K562 (cell line): ENCODE measurements around the gene ZNF768. TPM values are rescaled to one million over a fixed set of nuclear protein-coding genes. Genes with fewer than 3 reads are reported as not detected.
A peak's percentile ranks its signal among the peaks of the same experiment; 100 is the strongest.

Source experiments
- ATAC-seq: fragments of 200-7000 bp; cut with Tn5 transposase; 3 replicates; pipeline ENCODE4 v1.9.1; 2020; ENCODE audit warnings: moderate library complexity
- BruUV-seq: library from RNA; stranded (reverse); fragments of 400-500 nt; replicated peaks from 2 replicates; lab custom pipeline; 2021; lab: Mats Ljungman, UMichigan
- CTCF ChIA-PET: fragments of 300-600 bp; formaldehyde crosslinking; extraction: SDS; loops from one replicate; lab custom pipeline; 2021; ENCODE audit warnings: low intra/inter-chr PET ratio; lab: Yijun Ruan, JAX
- POLR2A ChIA-PET: fragments of 300-600, 350-650 bp; sonication (Branson Sonifier 250); formaldehyde crosslinking; extraction: SDS; loops from one replicate; lab custom pipeline; 2021; ENCODE audit warnings: antibody characterized with exemption, inconsistent platforms; lab: Yijun Ruan, JAX
- DNase-seq, 4 experiments: peaks; one replicate each; pipeline versions ENCODE4 v3.0.0 to v3.0.0-alpha.2; 2011 to 2018; ENCODE audit warnings: low spot score in 3 of 4, mixed read lengths in 3 of 4; ENCODE audit errors: extremely low read depth in 1 of 4
- FAIRE-seq: peaks from 2 replicates; lab custom pipeline; 2011; peaks lifted over from hg19 to GRCh38; lab: Jason Lieb, UNC
- H2AFZ ChIP-seq: 2 replicates; pipeline ENCODE4 v1.6.0; 2011; ENCODE audit warnings: low read depth, low read length, control low read depth, inconsistent platforms
- H3K27ac ChIP-seq: fragments of 200-600 bp; 3 replicates; pipeline ENCODE4 v1.8.0; 2011; ENCODE audit warnings: low read depth, mild to moderate bottlenecking, control low read depth, inconsistent platforms, low read length, moderate library complexity, mixed read lengths; ENCODE audit errors: extremely low read depth
- H3K27me3 ChIP-seq, 2 experiments: fragments of 300-600 bp in 1 of 2; 2 replicates in 1 of 2; 3 replicates in 1 of 2; pipeline versions ENCODE4 v1.6.0 to v1.8.0; 2011; ENCODE audit warnings: inconsistent platforms in 2 of 2, low read length in 2 of 2, mild to moderate bottlenecking in 1 of 2, mixed read lengths in 1 of 2, moderate library complexity in 1 of 2; ENCODE audit not compliant: control insufficient read depth in 2 of 2, insufficient read depth in 2 of 2
- H3K36me3 ChIP-seq: fragments of 300-600 bp; 3 replicates; pipeline ENCODE4 v1.8.0; 2011; ENCODE audit warnings: mild to moderate bottlenecking, low read length, inconsistent platforms; ENCODE audit not compliant: control insufficient read depth, insufficient read depth
- H3K4me1 ChIP-seq, 2 experiments: fragments of 200-600 bp in 1 of 2; replicated peaks in 1 of 2; 2 replicates in 1 of 2; 3 replicates in 1 of 2; pipeline versions ENCODE4 v1.5.1 to v1.8.0; 2011; ENCODE audit warnings: inconsistent platforms in 2 of 2, low read length in 2 of 2, mild to moderate bottlenecking in 1 of 2, mixed read lengths in 1 of 2, moderate library complexity in 1 of 2; ENCODE audit not compliant: control insufficient read depth in 2 of 2, insufficient read depth in 2 of 2
- H3K4me2 ChIP-seq: 2 replicates; pipeline ENCODE4 v1.6.1; 2011; ENCODE audit warnings: low read length, control low read depth, inconsistent platforms, mixed read lengths; ENCODE audit not compliant: insufficient read depth
- H3K4me3 ChIP-seq: fragments of 200-600 bp; sonication (generic), shearing (Covaris generic); 2 replicates; pipeline ENCODE4 v1.5.1; 2016; ENCODE audit warnings: control low read depth, inconsistent platforms
- H3K79me2 ChIP-seq: fragments of 200-600 bp; 3 replicates; pipeline ENCODE4 v1.8.0; 2011; ENCODE audit warnings: low read length, inconsistent platforms; ENCODE audit not compliant: control insufficient read depth, insufficient read depth
- H3K9ac ChIP-seq, 2 experiments: 2 replicates each; pipeline versions ENCODE4 v1.6.0 to v1.6.1; 2011; ENCODE audit warnings: low read depth in 2 of 2, low read length in 2 of 2, control low read depth in 1 of 2, inconsistent platforms in 1 of 2, mild to moderate bottlenecking in 1 of 2, mixed read lengths in 1 of 2; ENCODE audit not compliant: insufficient read depth in 1 of 2
- H3K9me1 ChIP-seq: one replicate; pipeline ENCODE4 v1.6.0; 2011; ENCODE audit warnings: inconsistent platforms, mild to moderate bottlenecking, low read length, moderate library complexity; ENCODE audit not compliant: control insufficient read depth, insufficient read depth
- H3K9me3 ChIP-seq: replicated peaks from 2 replicates; pipeline ENCODE4 v1.5.1; 2011; ENCODE audit warnings: low read depth, low read length, inconsistent platforms; ENCODE audit not compliant: control insufficient read depth, insufficient read depth
- H4K20me1 ChIP-seq: replicated peaks from 2 replicates; pipeline ENCODE4 v1.6.1; 2011; ENCODE audit warnings: low read length, inconsistent platforms, mixed read lengths; ENCODE audit not compliant: control insufficient read depth, insufficient read depth
- BCOR ChIP-seq: fragments of 450-650 bp; IDR thresholded peaks from 2 replicates; pipeline ENCODE4 v1.6.1; 2016
- CBFA2T3 ChIP-seq: fragments of 450-650 bp; IDR thresholded peaks from 2 replicates; pipeline ENCODE4 v1.6.1; 2017
- KDM1A ChIP-seq, 2 experiments: fragments of 450-650 bp; IDR thresholded peaks; 2 replicates each; pipeline ENCODE4 v1.6.1; 2016; ENCODE audit warnings: mild to moderate bottlenecking in 2 of 2
- NONO ChIP-seq, 2 experiments: fragments of 200-400 bp in 1 of 2; fragments of 450-650 bp in 1 of 2; formaldehyde crosslinking in 1 of 2; IDR thresholded peaks; 2 replicates each; pipeline ENCODE4 v1.6.1; 2017; ENCODE audit warnings: low read depth in 2 of 2, mild to moderate bottlenecking in 2 of 2, moderate library complexity in 2 of 2, low read length in 1 of 2
- RBM25 ChIP-seq: fragments of 200-400 bp; formaldehyde crosslinking; IDR thresholded peaks from 2 replicates; pipeline ENCODE4 v1.6.1; 2018; ENCODE audit warnings: low read length, low read depth, moderate library complexity; ENCODE audit not compliant: severe bottlenecking
- RCOR1 ChIP-seq, 2 experiments: IDR thresholded peaks; 2 replicates each; pipeline ENCODE4 v1.6.1; 2012; ENCODE audit warnings: low read depth in 2 of 2, low read length in 2 of 2, borderline replicate concordance in 1 of 2, improper control_type of control experiment in 1 of 2
- SMARCA5 ChIP-seq: fragments of 450-650 bp; IDR thresholded peaks from 2 replicates; pipeline ENCODE4 v1.6.1; 2016
- ZFP36 ChIP-seq: fragments of 150-350 bp; IDR thresholded peaks from 2 replicates; pipeline ENCODE4 v1.6.1; 2018; ENCODE audit warnings: low read length, low read depth; ENCODE audit not compliant: partially characterized antibody
- ZZZ3 ChIP-seq: fragments of 450-650 bp; IDR thresholded peaks from 2 replicates; pipeline ENCODE4 v1.6.1; 2016; ENCODE audit warnings: antibody characterized with exemption, mild to moderate bottlenecking, moderate library complexity
- WGBS: fragments of 100-300 bp; shearing (Covaris generic); methylation state at CpG from one replicate; pipeline ENCODE4 v1.1.6; 2016; ENCODE audit warnings: low coverage, mixed read lengths; ENCODE audit not compliant: insufficient coverage; ENCODE audit errors: missing lambda C conversion rate; 5-methylcytosine and 5-hydroxymethylcytosine counted together
- in situ Hi-C: fragments of 300-500 bp; cut with MboI; formaldehyde crosslinking; loops from 4 replicates; pipeline ENCODE4 v1.15.0; 2018; ENCODE audit warnings: inconsistent platforms, mixed read lengths
- intact Hi-C: fragments of 100-400 bp; cut with micrococcal nuclease; formaldehyde crosslinking; loops from 2 replicates; pipeline ENCODE4 v1.14.2; 2022
- polyA plus RNA-seq, 8 experiments: library from polyadenylated mRNA; depleted of rRNA in 4 of 8; stranded (reverse) in 5 of 8; unstranded in 3 of 8; fragments of >200 nt; fragmentation: Nextera tagmentation in 2 of 8; fragmentation: Illumina TruSeq in 1 of 8; extraction: Ambion mirVana in 2 of 8; extraction: Trizol in 1 of 8; gene quantifications; 2 replicates each; pipeline versions ENCODE4 v1.2.1 to v1.2.3, GENCODE V29; 2011 to 2014; ENCODE audit warnings: inconsistent platforms in 1 of 8, missing spikeins in 1 of 8
- total RNA-seq, 7 experiments: library from RNA; depleted of rRNA in 6 of 7; stranded (reverse); fragments of >200 nt in 6 of 7; fragmentation: Illumina TruSeq in 2 of 7; extraction: Trizol in 2 of 7; gene quantifications; 2 replicates each; pipeline versions ENCODE4 v1.2.1 to v1.2.3, GENCODE V29; 2011 to 2021; ENCODE audit warnings: low replicate concordance in 1 of 7
- TF ChIP-seq, protein P1 (sequence below): fragments of 450-650 bp; formaldehyde crosslinking; IDR thresholded peaks from 2 replicates; pipeline ENCODE4 v1.4.0; 2020; ENCODE audit warnings: mild to moderate bottlenecking, moderate library complexity

The ZNF768 gene
- total and polyA plus RNA-seq, 9 of the 15 experiments (the other 6 are each of a cell fraction or from before 2014, with no cell fraction given): 0.13 to 50.7 (median 26.9) TPM

DNA sequence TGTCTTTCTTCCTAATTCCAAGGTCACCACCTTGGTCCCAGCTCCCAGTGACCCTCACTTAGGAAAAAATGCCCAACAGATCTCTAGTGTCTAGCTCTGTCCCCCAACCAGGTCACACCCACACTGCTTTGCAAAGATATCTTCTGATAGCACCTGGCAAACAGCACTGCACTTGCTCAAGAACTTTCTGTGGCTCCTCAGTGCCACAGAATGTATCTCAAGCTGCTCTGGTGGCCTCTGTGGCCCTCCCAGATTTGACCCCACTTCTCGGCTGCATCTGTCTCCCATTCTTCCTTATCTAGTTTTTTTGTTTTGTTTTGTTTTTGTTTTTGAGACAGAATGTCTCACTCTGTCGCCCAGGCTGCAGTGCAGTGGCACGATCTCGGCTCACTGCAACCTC, 40.2 kb upstream of the ZNF768 start:
- ChIA-PET CTCF (no interaction called here), POLR2A (interaction anchor here (0.8 to 1.7 kb wide), 8 partner anchors 9 to 137 kb away, joined by 3 to 9 read pairs (median 4); partner anchors contain the start of genes DCTPP1, ZNF689, ZNF747 and ZNF764)
- Histone ChIP-seq H3K4me1 (peaks cover 11 to 19% of the 10 kb centered on the region in 2 experiments), H4K20me1 (no peaks in the 10 kb centered on the region), H3K27ac (no peak overlapping the region), H3K9ac (peak overlapping the region in 1 of 2 experiments; percentile 61; a peak in 1 of 4 replicates), H3K9me3 (no peaks in the 10 kb centered on the region), H3K27me3 (no peaks in the 10 kb centered on the region), H3K9me1 (no peaks in the 10 kb centered on the region), H3K36me3 (no peaks in the 10 kb centered on the region), H3K4me2 (no peak overlapping the region), H3K4me3 (no peak overlapping the region), H2AFZ (no peak overlapping the region), H3K79me2 (peaks cover 5% of the 10 kb centered on the region; the same call in 1 of the 3 replicates)
- FAIRE-seq: no peak
- in situ Hi-C loops: no loop called here
- no TSS peak for BruUV-seq
- no peak for DNase-seq
- WGBS: 49% methylated on average over 3 of the region's 4 CpGs
- intact Hi-C loops: no loop called here
- 0 out of 4 replicates have a peak, but pooled peaks of 1 of the 2 experiments have one; percentile 18 for TF ChIP-seq RCOR1 (IDR thresholded peaks at IDR 0.05; ENCODE audit: borderline replicate concordance in 1 of 2, low read depth in 2 of 2, low read length in 2 of 2)
- TF ChIP-seq NONO (IDR thresholded peaks at IDR 0.05; ENCODE audit: low read depth in 2 of 2, low read length in 1 of 2): no peak
- peak; percentile 72 for TF ChIP-seq RBM25
- peak; percentile 49 to 58; a peak in 3 of 4 replicates for TF ChIP-seq KDM1A (IDR thresholded peaks at IDR 0.05)
- TF ChIP-seq SMARCA5: 0 out of 2 replicates have a peak, but pooled peaks have one; percentile 16
- TF ChIP-seq, protein P1, sequence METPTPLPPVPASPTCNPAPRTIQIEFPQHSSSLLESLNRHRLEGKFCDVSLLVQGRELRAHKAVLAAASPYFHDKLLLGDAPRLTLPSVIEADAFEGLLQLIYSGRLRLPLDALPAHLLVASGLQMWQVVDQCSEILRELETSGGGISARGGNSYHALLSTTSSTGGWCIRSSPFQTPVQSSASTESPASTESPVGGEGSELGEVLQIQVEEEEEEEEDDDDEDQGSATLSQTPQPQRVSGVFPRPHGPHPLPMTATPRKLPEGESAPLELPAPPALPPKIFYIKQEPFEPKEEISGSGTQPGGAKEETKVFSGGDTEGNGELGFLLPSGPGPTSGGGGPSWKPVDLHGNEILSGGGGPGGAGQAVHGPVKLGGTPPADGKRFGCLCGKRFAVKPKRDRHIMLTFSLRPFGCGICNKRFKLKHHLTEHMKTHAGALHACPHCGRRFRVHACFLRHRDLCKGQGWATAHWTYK (CRISPR knock-in tag): 0 out of 2 replicates have a peak, but pooled peaks have one; percentile 51
- peak; percentile 79 for TF ChIP-seq ZFP36
- TF ChIP-seq CBFA2T3: 0 out of 2 replicates have a peak, but pooled peaks have one; percentile 24
- no peak for TF ChIP-seq ZZZ3
- peak; percentile 84 for TF ChIP-seq BCOR
- no peak for ATAC-seq
